NCI-H187 treated with DMSO at 0.1 percent for 48 hours (cell line): ENCODE results near the gene HHEX.
"Not testable (repeated sequence)": the region's sequence is repeated elsewhere in the genome, so short reads cannot be mapped to it uniquely, and the experiment has no call there.

Source experiments
- DNase-seq: peaks from one replicate; lab custom pipeline; 2025; lab: John Stamatoyannopoulos, UW

The HHEX gene

GRCh38 chr10:92689663-92690210, at the start of gene HHEX:
TSS of gene HHEX (plus strand) at chr10:92689955. CDS start at chr10:92689987, 32 bp downstream.
- no peak for DNase-seq

GRCh38 chr10:92640107-92640506, 49.6 kb upstream of the HHEX start:
- no peak for DNase-seq

GRCh38 chr10:92641492-92641891, 48.3 kb upstream of the HHEX start:
- no peak for DNase-seq

GRCh38 chr10:92644921-92645320, 44.8 kb upstream of the HHEX start:
- no peak for DNase-seq

GRCh38 chr10:92650864-92651263, 38.9 kb upstream of the HHEX start:
- DNase-seq: not testable (repeated sequence)

GRCh38 chr10:92655426-92655825, 34.3 kb upstream of the HHEX start:
- no peak for DNase-seq

- no peak for DNase-seq
Measured at GRCh38 chr10:92656266-92656961, 33.3 kb upstream of the HHEX start.

- no peak for DNase-seq
Measured at GRCh38 chr10:92657024-92657423, 32.7 kb upstream of the HHEX start.

- no peak for DNase-seq
Measured at GRCh38 chr10:92662848-92663247, 26.9 kb upstream of the HHEX start.

GRCh38 chr10:92664322-92664721, 25.4 kb upstream of the HHEX start:
- DNase-seq: no peak

GRCh38 chr10:92667078-92667477, 22.7 kb upstream of the HHEX start:
- DNase-seq: no peak

GRCh38 chr10:92677708-92678107, 12.0 kb upstream of the HHEX start:
- DNase-seq: no peak

- no peak for DNase-seq
Measured at GRCh38 chr10:92678206-92678605, 11.5 kb upstream of the HHEX start.

- DNase-seq: no peak
Measured at GRCh38 chr10:92681306-92681834, 8.4 kb upstream of the HHEX start.

- DNase-seq: no peak
Measured at GRCh38 chr10:92688573-92688926, 1.2 kb upstream of the HHEX start.

- no peak for DNase-seq
Measured at GRCh38 chr10:92688927-92689662, 660 bp upstream of the HHEX start.

- no peak for DNase-seq
Measured at GRCh38 chr10:92690211-92690914, 608 bp downstream of the HHEX start.

- DNase-seq: no peak
Measured at GRCh38 chr10:92690915-92691590, 1.3 kb downstream of the HHEX start.

- no peak for DNase-seq
Measured at GRCh38 chr10:92691591-92692079, 1.9 kb downstream of the HHEX start.

- no peak for DNase-seq
Measured at GRCh38 chr10:92692080-92692671, 2.4 kb downstream of the HHEX start.
